DND-41 (cell line): ENCODE results near the gene KSR2.

ENCODE experiments used
- EZH2 ChIP-seq: IDR thresholded peaks from 3 replicates; pipeline ENCODE4 v1.6.1; 2012; ENCODE audit warnings: borderline replicate concordance, low read depth, mild to moderate bottlenecking, moderate library complexity, low read length, inconsistent platforms; ENCODE audit not compliant: severe bottlenecking
- TF ChIP-seq, protein P1 (sequence below): IDR thresholded peaks from 2 replicates; pipeline ENCODE4 v1.5.1; 2012; ENCODE audit warnings: borderline replicate concordance, low read length, moderate library complexity, mild to moderate bottlenecking; ENCODE audit not compliant: poor library complexity, severe bottlenecking; ENCODE audit errors: extremely low read depth

- no peak for TF ChIP-seq EZH2
- TF ChIP-seq, protein P1, sequence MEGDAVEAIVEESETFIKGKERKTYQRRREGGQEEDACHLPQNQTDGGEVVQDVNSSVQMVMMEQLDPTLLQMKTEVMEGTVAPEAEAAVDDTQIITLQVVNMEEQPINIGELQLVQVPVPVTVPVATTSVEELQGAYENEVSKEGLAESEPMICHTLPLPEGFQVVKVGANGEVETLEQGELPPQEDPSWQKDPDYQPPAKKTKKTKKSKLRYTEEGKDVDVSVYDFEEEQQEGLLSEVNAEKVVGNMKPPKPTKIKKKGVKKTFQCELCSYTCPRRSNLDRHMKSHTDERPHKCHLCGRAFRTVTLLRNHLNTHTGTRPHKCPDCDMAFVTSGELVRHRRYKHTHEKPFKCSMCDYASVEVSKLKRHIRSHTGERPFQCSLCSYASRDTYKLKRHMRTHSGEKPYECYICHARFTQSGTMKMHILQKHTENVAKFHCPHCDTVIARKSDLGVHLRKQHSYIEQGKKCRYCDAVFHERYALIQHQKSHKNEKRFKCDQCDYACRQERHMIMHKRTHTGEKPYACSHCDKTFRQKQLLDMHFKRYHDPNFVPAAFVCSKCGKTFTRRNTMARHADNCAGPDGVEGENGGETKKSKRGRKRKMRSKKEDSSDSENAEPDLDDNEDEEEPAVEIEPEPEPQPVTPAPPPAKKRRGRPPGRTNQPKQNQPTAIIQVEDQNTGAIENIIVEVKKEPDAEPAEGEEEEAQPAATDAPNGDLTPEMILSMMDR: no peak
Observed at GRCh38 chr12:117872546-117873169, 96.1 kb downstream of the KSR2 start.
